Measurements from ENCODE around the gene EPHA6. TPM values are rescaled to one million over a fixed set of nuclear protein-coding genes. Genes with fewer than 3 reads are reported as not detected.

Gene EPHA6
- total RNA-seq, 1 experiment from 2014 or later, result 0.61 TPM

- TF ChIP-seq CTCF (conservative IDR thresholded peaks at IDR 0.05), result no peak
- Histone ChIP-seq H3K23me2 (ENCODE audit: insufficient read length, low read depth, low read length, poor library complexity, severe bottlenecking) (no peaks in the 10 kb centered on the region), H2BK20ac (ENCODE audit: low read depth, low read length, poor library complexity, severe bottlenecking) (no peak overlapping the region), H3K4me1 (ENCODE audit: insufficient read depth, low read length) (no peaks in the 10 kb centered on the region), H3K23ac (ENCODE audit: insufficient read length, low read depth, low read length) (no peak overlapping the region), H3K9ac (ENCODE audit: extremely low read depth, insufficient read length, low read length) (no peak overlapping the region), H3K27ac (ENCODE audit: insufficient read length, low read depth, low read length) (no peak overlapping the region), H3T11ph (ENCODE audit: low read length) (no peak overlapping the region), H4K20me1 (ENCODE audit: control insufficient read depth, insufficient read depth, insufficient read length) (no peaks in the 10 kb centered on the region), H2BK120ac (ENCODE audit: low read depth, low read length, poor library complexity, severe bottlenecking) (no peak overlapping the region), H2BK12ac (ENCODE audit: insufficient read length, low read depth, low read length) (no peak overlapping the region), H3K27me3 (ENCODE audit: insufficient read depth, low read length) (no peaks in the 10 kb centered on the region), H2AFZ (ENCODE audit: low read length) (no peak overlapping the region), H2AK5ac (ENCODE audit: insufficient read length, low read length) (no peak overlapping the region), H3K4ac (ENCODE audit: low read depth, low read length) (no peak overlapping the region), H4K91ac (ENCODE audit: insufficient read length, low read depth, low read length) (no peak overlapping the region), H4K8ac (replicated peaks; ENCODE audit: insufficient read length, low read depth, low read length) (no peak overlapping the region), H3K56ac (ENCODE audit: insufficient read length, low read depth, low read length) (no peak overlapping the region), H2BK5ac (ENCODE audit: insufficient read length, low read length) (no peak overlapping the region), H2BK15ac (ENCODE audit: low read depth, low read length) (no peak overlapping the region), H3K14ac (ENCODE audit: insufficient read depth, low read length) (no peak overlapping the region), H3K4me2 (ENCODE audit: insufficient read depth, insufficient read length, low read length) (no peak overlapping the region), H3K79me2 (ENCODE audit: insufficient read depth, low read length) (no peaks in the 10 kb centered on the region), H3K79me1 (ENCODE audit: insufficient read depth, low read depth, low read length, poor library complexity, severe bottlenecking) (no peaks in the 10 kb centered on the region), H4K5ac (ENCODE audit: insufficient read length, low read depth, low read length) (no peak overlapping the region), H3K9me3 (ENCODE audit: control insufficient read depth, low read depth, low read length) (no peaks in the 10 kb centered on the region), H3K18ac (ENCODE audit: insufficient read length, low read depth, low read length) (no peak overlapping the region)
- Mint-ChIP-seq H3K27me3 (ENCODE audit: low read depth) (no peaks in the 10 kb centered on the region), H3K27ac (no peak overlapping the region), H3K9me3 (no peaks in the 10 kb centered on the region), H3K4me1 (peaks cover 4 to 8% of the 10 kb centered on the region in 2 experiments), H3K4me3 (no peak overlapping the region), H3K36me3 (ENCODE audit: insufficient read depth in 1 of 3, low read depth in 3 of 3) (no peaks in the 10 kb centered on the region)
- no peak for DNase-seq
- WGBS (ENCODE audit: extremely low coverage, insufficient read length, low lambda C conversion rate), result no CpG with 5 or more reads among the region's 3 CpGs
These were observed 927.6 kb downstream of the EPHA6 start for GRCh38 chr3:97742036-97742435.
